Peyer's patch (tissue), 4 donors: ENCODE measurements around the gene SLC11A2. TPM values are rescaled to one million over a fixed set of nuclear protein-coding genes. Genes with fewer than 3 reads are reported as not detected.
A peak's percentile ranks its signal among the peaks of the same experiment; 100 is the strongest.

Experiments
- DNase-seq, 3 donors: peaks; one replicate each; pipeline ENCODE4 v3.0.0-alpha.2; 2017 to 2019
- H3K27ac ChIP-seq, 4 donors: fragments of 200-600 bp; sonication (generic); one replicate each; pipeline ENCODE4 v1.5.1; 2016 to 2019
- H3K27me3 ChIP-seq, 2 donors: fragments of 200-600 bp; sonication (generic); one replicate each; pipeline ENCODE4 v1.5.1; 2019
- H3K36me3 ChIP-seq, 3 donors: fragments of 200-600 bp; sonication (generic); one replicate each; pipeline ENCODE4 v1.5.1; 2016 to 2019
- H3K4me1 ChIP-seq, 4 donors: fragments of 200-600 bp; sonication (generic); one replicate each; pipeline ENCODE4 v1.5.1; 2016 to 2019
- H3K4me3 ChIP-seq, 4 donors: fragments of 200-600 bp; sonication (generic); 1 replicate in 3 of 4; 2 replicates in 1 of 4; pipeline ENCODE4 v1.5.1; 2016 to 2019; ENCODE audit warnings: mild to moderate bottlenecking in 1 of 4
- H3K9me3 ChIP-seq, 4 donors: fragments of 200-600 bp; sonication (generic); one replicate each; pipeline ENCODE4 v1.5.1; 2016 to 2019; ENCODE audit warnings: mild to moderate bottlenecking in 1 of 4
- CTCF ChIP-seq, 6 experiments: fragments of 450-650 bp in 4 of 6; fragments of 200-600 bp in 2 of 6; sonication (generic) in 1 of 6; IDR thresholded peaks; one replicate each; pipeline ENCODE4 v1.5.1; 2017 to 2019; ENCODE audit warnings: antibody characterized with exemption in 6 of 6, mild to moderate bottlenecking in 3 of 6, moderate library complexity in 1 of 6
- POLR2A ChIP-seq, 2 donors: fragments of 450-650 bp; IDR thresholded peaks; one replicate each; pipeline ENCODE4 v1.5.1; 2017; ENCODE audit warnings: antibody characterized with exemption in 2 of 2, mild to moderate bottlenecking in 2 of 2, moderate library complexity in 2 of 2
- total RNA-seq, 4 donors: library from RNA; depleted of rRNA; stranded (reverse); fragments of >200 nt; gene quantifications; one replicate each; pipeline ENCODE4 v1.1.0, GENCODE V29; 2016

SLC11A2 gene
- total RNA-seq, 4 donors from 2014 or later, result 37.1 to 57.4 (median 50.0) TPM

- no peak overlapping the region for H3K4me3 ChIP-seq
- H3K4me1 ChIP-seq, result peaks cover 0 to 29% (median 8%) of the 10 kb centered on the region in 4 donors
- no peaks in the 10 kb centered on the region for H3K36me3 ChIP-seq
- H3K9me3 ChIP-seq, result no peaks in the 10 kb centered on the region
- H3K27me3 ChIP-seq, result no peaks in the 10 kb centered on the region
- H3K27ac ChIP-seq, result no peak overlapping the region
- TF ChIP-seq CTCF (IDR thresholded peaks at IDR 0.05) (no peak), POLR2A (IDR thresholded peaks at IDR 0.05) (no peak)
- DNase-seq, result peak in 1 of 3 donors; percentile 35
Observed at GRCh38 chr12:51027342-51027835, 1.2 kb upstream of the SLC11A2 start.

GRCh38 chr12:51025338-51025835, 797 bp downstream of the SLC11A2 start:
- DNase-seq, result peak in 1 of 3 donors; percentile 43
- peak overlapping the region; percentile 83 to 93 (median 88) for H3K27ac ChIP-seq
- peaks cover 0 to 40% (median 8%) of the 10 kb centered on the region in 4 donors for H3K4me1 ChIP-seq
- H3K4me3 ChIP-seq, result peak overlapping the region; percentile 64 to 91 (median 82)
- no peaks in the 10 kb centered on the region for H3K36me3 ChIP-seq
- no peaks in the 10 kb centered on the region for H3K27me3 ChIP-seq
- no peaks in the 10 kb centered on the region for H3K9me3 ChIP-seq
- no peak for TF ChIP-seq POLR2A (IDR thresholded peaks at IDR 0.05)
- TF ChIP-seq CTCF (IDR thresholded peaks at IDR 0.05), result no peak

GRCh38 chr12:51023625-51024382, 2.4 kb downstream of the SLC11A2 start:
- Histone ChIP-seq H3K27me3 (no peaks in the 10 kb centered on the region), H3K9me3 (no peaks in the 10 kb centered on the region), H3K4me1 (peaks cover 0 to 40% (median 8%) of the 10 kb centered on the region in 4 donors), H3K4me3 (peak overlapping the region; percentile 10 to 74 (median 42)), H3K27ac (peak overlapping the region; percentile 83 to 93 (median 88)), H3K36me3 (no peaks in the 10 kb centered on the region)
- TF ChIP-seq CTCF (IDR thresholded peaks at IDR 0.05) (no peak), POLR2A (IDR thresholded peaks at IDR 0.05) (no peak)
- peak in 1 of 3 donors; percentile 41 for DNase-seq

- Histone ChIP-seq H3K4me3 (no peak overlapping the region), H3K9me3 (no peaks in the 10 kb centered on the region), H3K36me3 (no peaks in the 10 kb centered on the region), H3K4me1 (peaks cover 0 to 38% (median 8%) of the 10 kb centered on the region in 4 donors), H3K27me3 (no peaks in the 10 kb centered on the region), H3K27ac (no peak overlapping the region)
- TF ChIP-seq POLR2A (IDR thresholded peaks at IDR 0.05) (no peak), CTCF (IDR thresholded peaks at IDR 0.05) (no peak)
- DNase-seq, result no peak
Observed at GRCh38 chr12:51021694-51022093, 4.5 kb downstream of the SLC11A2 start.

GRCh38 chr12:51020448-51021182, 5.6 kb downstream of the SLC11A2 start:
- Histone ChIP-seq H3K27ac (no peak overlapping the region), H3K36me3 (no peaks in the 10 kb centered on the region), H3K27me3 (no peaks in the 10 kb centered on the region), H3K4me3 (no peak overlapping the region), H3K9me3 (no peaks in the 10 kb centered on the region), H3K4me1 (peaks cover 0 to 35% (median 6%) of the 10 kb centered on the region in 4 donors)
- TF ChIP-seq CTCF (IDR thresholded peaks at IDR 0.05) (no peak), POLR2A (IDR thresholded peaks at IDR 0.05) (no peak)
- DNase-seq, result peak in 1 of 3 donors; percentile 27
